Mucosa of rectum (tissue), 2 donors: ENCODE data around the gene ANKRD18A.
A peak's percentile ranks its signal among the peaks of the same experiment; 100 is the strongest.

ENCODE experiments used
- H3K27ac ChIP-seq, 2 donors: one replicate each; pipeline ENCODE4 v1.7.0; 2013; ENCODE audit warnings: inconsistent platforms in 2 of 2, low read depth in 2 of 2, low read length in 2 of 2
- H3K27me3 ChIP-seq, 2 donors: one replicate each; pipeline ENCODE4 v1.7.0; 2013; ENCODE audit warnings: low read length in 2 of 2; ENCODE audit not compliant: control insufficient read depth in 2 of 2, insufficient read depth in 2 of 2
- H3K36me3 ChIP-seq, 2 donors: one replicate each; pipeline ENCODE4 v1.7.0; 2013; ENCODE audit warnings: low read length in 2 of 2; ENCODE audit not compliant: control insufficient read depth in 2 of 2, insufficient read depth in 2 of 2
- H3K4me1 ChIP-seq, 2 donors: one replicate each; pipeline ENCODE4 v1.7.0; 2013; ENCODE audit warnings: low read length in 2 of 2, mild to moderate bottlenecking in 1 of 2; ENCODE audit not compliant: control insufficient read depth in 2 of 2, insufficient read depth in 2 of 2
- H3K4me3 ChIP-seq, 2 donors: one replicate each; pipeline ENCODE4 v1.7.0; 2013; ENCODE audit warnings: low read length in 2 of 2
- H3K9ac ChIP-seq, 2 donors: one replicate each; pipeline ENCODE4 v1.7.0; 2013; ENCODE audit warnings: low read length in 2 of 2, low read depth in 1 of 2, mild to moderate bottlenecking in 1 of 2
- H3K9me3 ChIP-seq, 2 donors: one replicate each; pipeline ENCODE4 v1.7.0; 2013; ENCODE audit warnings: low read length in 2 of 2; ENCODE audit not compliant: control insufficient read depth in 2 of 2
- donor health status: healthy.
- donor health status: Normal muscosa, but diverticular disease.

ANKRD18A gene

DNA sequence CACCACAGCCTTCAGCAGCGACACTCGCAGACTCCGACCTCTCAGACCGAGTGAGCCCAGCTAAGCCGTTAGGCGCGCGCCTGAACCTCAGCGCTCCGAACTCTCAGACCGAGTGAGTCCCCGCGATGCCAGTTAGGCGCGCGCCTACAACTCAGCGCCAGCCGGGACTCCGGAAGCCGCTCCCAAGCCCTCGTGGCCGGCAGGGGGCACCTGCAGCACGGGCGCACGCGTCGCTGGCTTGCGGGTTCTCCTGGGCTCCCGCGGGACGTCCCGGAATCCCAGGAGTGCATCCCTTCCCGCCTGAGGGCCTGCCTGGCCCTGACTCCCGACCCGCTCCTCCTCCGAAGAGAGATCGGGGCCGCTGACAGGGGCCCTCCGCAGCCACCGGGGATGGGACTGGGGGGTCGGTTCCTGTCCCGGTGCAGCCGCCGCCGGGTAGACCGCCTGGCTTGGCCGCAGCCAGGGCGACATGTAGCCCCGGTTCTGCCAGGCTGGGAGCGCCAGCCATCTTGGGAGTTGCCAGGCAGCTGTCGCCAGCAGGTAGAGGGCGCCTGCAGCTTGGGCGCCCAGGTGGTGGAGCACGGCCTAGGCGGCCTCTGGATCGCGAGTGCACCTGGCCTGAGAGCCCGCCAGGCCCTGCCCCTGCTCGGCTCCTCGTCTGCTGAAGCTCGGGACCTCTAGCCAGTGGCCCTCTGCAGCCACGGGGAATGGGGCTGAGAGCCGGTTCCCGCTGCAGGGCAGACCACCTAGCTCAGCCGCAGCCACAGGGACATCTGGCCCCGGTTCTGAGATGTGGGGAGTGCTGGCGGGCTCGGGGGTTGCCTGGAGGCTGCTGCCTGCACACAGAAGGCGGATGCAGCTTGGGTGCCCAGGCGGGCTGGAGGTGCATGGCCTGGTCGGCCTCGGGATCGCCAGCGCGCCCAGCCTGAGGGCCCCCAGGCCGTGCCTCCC is at the start of gene ANKRD18A:
Gene ANKRD18A, minus strand, starts transcription at position 114 of the 951 bp plus-strand sequence. CDS start 311 bp downstream, outside the sequence.
- no peaks in the 10 kb centered on the region for H3K36me3 ChIP-seq

DNA sequence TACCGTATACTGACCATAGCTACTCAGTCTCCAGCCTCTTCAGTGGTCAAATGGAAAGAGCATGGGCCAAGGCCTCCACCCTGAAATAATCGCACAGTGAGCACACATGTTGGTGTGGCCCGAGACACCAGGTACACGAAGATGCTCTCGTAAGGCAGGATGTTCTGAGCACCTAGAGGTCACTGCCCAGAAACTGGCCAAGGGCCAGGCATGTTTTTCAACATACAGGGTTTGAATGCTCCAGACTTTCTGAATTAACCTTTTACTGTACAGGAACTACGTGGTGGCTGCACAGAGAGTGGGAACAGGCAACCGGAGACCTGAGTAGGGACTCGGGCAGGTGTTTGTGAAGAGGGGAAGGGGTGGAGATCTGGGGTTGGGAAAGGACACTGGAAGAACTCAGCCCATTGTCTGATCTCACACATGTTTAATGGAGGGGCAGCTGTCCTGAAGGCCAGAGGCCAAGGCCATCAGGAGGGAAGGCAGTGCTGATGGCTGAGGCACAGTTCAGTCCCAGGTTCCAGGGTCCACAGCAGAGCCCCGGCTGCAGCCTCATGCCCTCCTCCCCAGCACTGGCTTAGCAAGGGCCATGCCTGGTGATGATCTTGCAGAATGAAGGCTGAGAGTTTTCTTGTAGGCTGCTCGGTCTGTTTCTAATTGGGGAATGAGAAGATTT is 48.5 kb upstream of the ANKRD18A start:
- no peaks in the 10 kb centered on the region for H3K9me3 ChIP-seq
- H3K27ac ChIP-seq: no peak overlapping the region
- no peak overlapping the region for H3K4me3 ChIP-seq
- H3K27me3 ChIP-seq: no peaks in the 10 kb centered on the region
- no peaks in the 10 kb centered on the region for H3K36me3 ChIP-seq
- H3K4me1 ChIP-seq: peaks cover 0 to 7% of the 10 kb centered on the region in 2 donors
- H3K9ac ChIP-seq: no peak overlapping the region

More for the DNA sequence above, at the start of gene ANKRD18A:
- Histone ChIP-seq H3K9ac (peak within 1 kb of the TSS; percentile 24 to 66), H3K27ac (peak within 1 kb of the TSS; percentile 75 to 80), H3K27me3 (no peaks in the 10 kb centered on the region), H3K9me3 (peaks cover 0 to 2% of the 10 kb centered on the region in 2 donors), H3K4me3 (peak within 1 kb of the TSS; percentile 75 to 77), H3K4me1 (peaks cover 6% of the 10 kb centered on the region in 2 donors)

- Histone ChIP-seq H3K27me3 (no peaks in the 10 kb centered on the region), H3K4me1 (no peaks in the 10 kb centered on the region), H3K9me3 (no peaks in the 10 kb centered on the region), H3K27ac (no peak overlapping the region), H3K4me3 (no peak overlapping the region), H3K36me3 (no peaks in the 10 kb centered on the region), H3K9ac (no peak overlapping the region)
Observed at GRCh38 chr9:38662763-38663593, 42.6 kb upstream of the ANKRD18A start.

GRCh38 chr9:38659538-38659937 is 39.1 kb upstream of the ANKRD18A start:
- Histone ChIP-seq H3K9ac (no peak overlapping the region), H3K27ac (no peak overlapping the region), H3K9me3 (no peaks in the 10 kb centered on the region), H3K36me3 (no peaks in the 10 kb centered on the region), H3K27me3 (no peaks in the 10 kb centered on the region), H3K4me1 (no peaks in the 10 kb centered on the region), H3K4me3 (no peak overlapping the region)

- H3K9me3 ChIP-seq: no peaks in the 10 kb centered on the region
- no peaks in the 10 kb centered on the region for H3K36me3 ChIP-seq
- peaks cover 0 to 3% of the 10 kb centered on the region in 2 donors for H3K27me3 ChIP-seq
- peaks cover 0 to 8% of the 10 kb centered on the region in 2 donors for H3K4me1 ChIP-seq
- no peak overlapping the region for H3K4me3 ChIP-seq
- no peak overlapping the region for H3K27ac ChIP-seq
- no peak overlapping the region for H3K9ac ChIP-seq
Observed at GRCh38 chr9:38656896-38657295, 36.5 kb upstream of the ANKRD18A start.

GRCh38 chr9:38652486-38652885 is 32.1 kb upstream of the ANKRD18A start:
- Histone ChIP-seq H3K4me1 (peaks cover 0 to 8% of the 10 kb centered on the region in 2 donors), H3K9me3 (no peaks in the 10 kb centered on the region), H3K27ac (no peak overlapping the region), H3K27me3 (peaks cover 0 to 3% of the 10 kb centered on the region in 2 donors), H3K9ac (no peak overlapping the region), H3K4me3 (no peak overlapping the region), H3K36me3 (no peaks in the 10 kb centered on the region)

DNA sequence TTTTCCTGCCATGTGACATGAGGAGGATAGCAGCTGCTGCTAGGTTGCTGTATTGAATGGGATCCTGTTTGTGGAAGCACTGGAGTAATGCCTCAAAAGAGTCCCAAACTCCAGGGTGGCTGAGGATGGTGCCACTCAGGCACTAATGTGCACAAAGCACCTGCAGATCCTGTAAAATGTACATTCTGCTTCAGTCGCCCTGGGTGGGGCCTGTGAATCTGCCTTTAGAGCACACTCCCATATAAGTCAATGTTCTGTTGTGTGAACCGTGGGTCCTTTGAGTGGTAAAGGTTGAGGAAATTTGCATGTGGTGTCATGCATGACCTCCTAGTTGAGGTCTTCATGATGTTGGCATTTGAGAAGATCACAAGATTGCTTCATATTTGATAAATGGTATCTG is 31.6 kb upstream of the ANKRD18A start:
- Histone ChIP-seq H3K4me1 (peaks cover 0 to 8% of the 10 kb centered on the region in 2 donors), H3K36me3 (no peaks in the 10 kb centered on the region), H3K4me3 (no peak overlapping the region), H3K27ac (no peak overlapping the region), H3K27me3 (peaks cover 0 to 3% of the 10 kb centered on the region in 2 donors), H3K9ac (no peak overlapping the region), H3K9me3 (no peaks in the 10 kb centered on the region)

DNA sequence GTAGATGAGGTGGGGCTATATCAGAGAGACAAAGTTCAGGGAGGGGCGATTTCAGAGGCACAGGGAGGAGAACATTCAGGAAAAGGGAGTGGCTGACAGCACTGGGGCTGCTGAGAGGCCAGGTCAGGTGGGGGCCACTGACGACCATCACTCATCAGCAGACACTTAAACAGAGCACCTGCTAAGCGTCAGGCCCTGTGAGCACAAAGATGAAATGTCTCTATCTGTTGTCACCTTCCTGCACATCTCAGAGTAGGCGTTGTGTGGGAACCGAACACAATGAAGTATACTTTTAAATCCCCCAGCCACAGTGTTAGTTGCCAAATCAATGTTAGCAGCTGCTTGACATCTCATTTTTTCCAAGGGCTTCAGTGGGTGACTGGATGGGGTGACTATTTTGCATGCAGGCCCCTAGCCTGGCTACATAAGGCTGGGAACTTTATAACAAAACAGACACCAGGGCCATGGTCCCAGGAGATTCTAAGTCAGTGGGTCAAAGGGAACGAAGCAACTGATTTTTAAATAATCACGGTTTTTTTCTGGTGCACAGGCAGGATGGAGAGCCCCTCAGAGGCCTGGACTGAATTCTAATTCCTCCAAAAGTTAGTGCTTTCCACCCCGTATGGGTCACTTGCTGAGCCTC is 31.1 kb upstream of the ANKRD18A start:
- Histone ChIP-seq H3K4me3 (no peak overlapping the region), H3K27me3 (peaks cover 0 to 3% of the 10 kb centered on the region in 2 donors), H3K27ac (no peak overlapping the region), H3K9ac (no peak overlapping the region), H3K9me3 (no peaks in the 10 kb centered on the region), H3K36me3 (no peaks in the 10 kb centered on the region), H3K4me1 (peaks cover 0 to 8% of the 10 kb centered on the region in 2 donors)

DNA sequence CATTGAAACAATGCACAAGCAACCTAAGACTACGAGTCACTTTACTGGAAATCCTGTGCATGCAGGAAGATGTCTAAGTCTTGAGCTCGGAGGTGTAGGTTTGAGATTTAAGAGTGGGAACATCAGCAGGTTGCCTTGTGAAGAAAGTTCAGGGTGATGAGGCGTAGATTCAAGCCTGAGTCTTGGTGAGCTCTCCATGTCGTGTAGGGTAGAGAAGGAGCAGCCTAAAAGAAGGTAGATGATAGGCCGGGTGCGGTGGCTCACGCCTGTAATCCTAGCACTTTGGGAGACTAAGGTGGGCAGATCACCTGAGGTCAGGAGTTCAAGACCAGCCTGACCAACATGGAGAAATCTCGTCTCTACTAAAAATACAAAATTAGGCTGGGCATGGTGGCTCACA is 30.2 kb upstream of the ANKRD18A start:
- H3K9me3 ChIP-seq: no peaks in the 10 kb centered on the region
- no peak overlapping the region for H3K9ac ChIP-seq
- H3K4me1 ChIP-seq: peaks cover 0 to 8% of the 10 kb centered on the region in 2 donors
- no peak overlapping the region for H3K4me3 ChIP-seq
- H3K27me3 ChIP-seq: peaks cover 0 to 3% of the 10 kb centered on the region in 2 donors
- no peak overlapping the region for H3K27ac ChIP-seq
- no peaks in the 10 kb centered on the region for H3K36me3 ChIP-seq
